Hypothalamus (tissue), 51 donors: Measurements from ENCODE around the gene ECI1.

Experiments
- DNase-seq, 51 donors: peaks; one replicate each; lab custom pipeline; 2025; lab: John Stamatoyannopoulos, UW

ECI1 gene

DNA sequence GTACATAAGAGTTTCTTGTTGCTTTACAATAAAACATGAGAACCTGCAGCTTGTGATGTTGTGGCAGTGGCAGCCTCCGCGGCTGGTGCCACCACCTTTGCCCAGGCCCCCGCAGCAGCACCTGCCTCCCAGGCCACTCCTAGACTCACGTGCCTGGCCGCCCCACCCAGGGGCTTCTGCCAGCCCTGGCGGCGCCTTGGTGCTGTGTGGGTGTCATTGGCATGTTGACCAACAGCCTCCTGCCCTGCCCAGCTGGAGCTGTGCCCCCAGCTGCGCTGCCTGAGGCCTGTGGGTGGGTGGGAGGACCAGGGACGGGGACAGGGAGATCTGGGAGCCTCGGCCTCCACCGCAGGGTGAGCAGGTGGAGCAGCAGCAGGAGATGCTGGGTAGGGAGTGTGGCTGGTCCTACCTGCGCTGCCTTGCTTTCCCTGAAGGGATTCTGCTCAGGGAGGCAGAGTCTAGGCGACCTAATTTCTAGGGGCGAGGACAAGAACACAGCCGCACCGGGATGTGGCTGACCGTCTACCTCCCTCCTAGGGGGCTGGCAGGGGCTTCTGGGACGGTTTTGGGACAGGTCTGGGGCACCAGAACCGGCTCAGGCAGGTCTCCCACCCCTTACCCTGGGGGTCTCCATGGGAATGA lies 15.6 kb downstream of the ECI1 start:
- DNase-seq, result no peak

DNA sequence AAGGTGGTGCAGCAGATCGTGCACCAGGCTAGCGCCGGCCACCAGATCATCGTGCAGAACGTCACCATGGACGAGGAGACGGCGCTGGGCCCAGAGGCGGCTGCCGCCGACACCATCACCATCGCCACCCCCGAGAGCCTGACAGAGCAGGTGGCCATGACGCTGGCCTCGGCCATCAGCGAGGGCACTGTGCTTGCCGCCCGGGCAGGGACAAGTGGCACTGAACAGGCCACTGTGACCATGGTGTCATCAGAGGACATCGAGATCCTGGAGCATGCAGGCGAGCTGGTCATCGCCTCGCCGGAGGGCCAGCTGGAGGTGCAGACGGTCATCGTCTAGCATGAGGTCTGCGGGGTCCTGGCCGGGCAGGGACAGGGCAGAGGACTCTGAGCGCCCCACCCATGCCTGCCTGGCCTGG lies 16.1 kb downstream of the ECI1 start:
- no peak for DNase-seq

DNA sequence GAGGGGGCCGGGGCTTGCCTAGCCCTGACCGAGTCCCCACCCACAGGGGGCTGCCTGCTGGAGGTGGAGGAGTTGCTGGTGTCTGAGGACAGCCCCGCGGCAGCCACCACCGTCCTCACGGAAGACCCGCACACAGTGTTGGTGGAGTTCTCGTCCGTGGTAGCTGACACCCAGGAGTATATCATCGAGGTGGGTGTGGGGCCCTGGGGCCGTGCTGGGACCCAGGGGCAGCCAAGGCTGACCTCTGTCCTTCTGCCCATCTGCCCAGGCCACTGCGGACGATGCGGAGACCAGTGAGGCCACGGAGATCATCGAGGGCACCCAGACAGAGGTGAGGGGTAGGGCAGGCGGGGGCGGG lies 16.6 kb downstream of the ECI1 start:
- DNase-seq, result no peak

DNA sequence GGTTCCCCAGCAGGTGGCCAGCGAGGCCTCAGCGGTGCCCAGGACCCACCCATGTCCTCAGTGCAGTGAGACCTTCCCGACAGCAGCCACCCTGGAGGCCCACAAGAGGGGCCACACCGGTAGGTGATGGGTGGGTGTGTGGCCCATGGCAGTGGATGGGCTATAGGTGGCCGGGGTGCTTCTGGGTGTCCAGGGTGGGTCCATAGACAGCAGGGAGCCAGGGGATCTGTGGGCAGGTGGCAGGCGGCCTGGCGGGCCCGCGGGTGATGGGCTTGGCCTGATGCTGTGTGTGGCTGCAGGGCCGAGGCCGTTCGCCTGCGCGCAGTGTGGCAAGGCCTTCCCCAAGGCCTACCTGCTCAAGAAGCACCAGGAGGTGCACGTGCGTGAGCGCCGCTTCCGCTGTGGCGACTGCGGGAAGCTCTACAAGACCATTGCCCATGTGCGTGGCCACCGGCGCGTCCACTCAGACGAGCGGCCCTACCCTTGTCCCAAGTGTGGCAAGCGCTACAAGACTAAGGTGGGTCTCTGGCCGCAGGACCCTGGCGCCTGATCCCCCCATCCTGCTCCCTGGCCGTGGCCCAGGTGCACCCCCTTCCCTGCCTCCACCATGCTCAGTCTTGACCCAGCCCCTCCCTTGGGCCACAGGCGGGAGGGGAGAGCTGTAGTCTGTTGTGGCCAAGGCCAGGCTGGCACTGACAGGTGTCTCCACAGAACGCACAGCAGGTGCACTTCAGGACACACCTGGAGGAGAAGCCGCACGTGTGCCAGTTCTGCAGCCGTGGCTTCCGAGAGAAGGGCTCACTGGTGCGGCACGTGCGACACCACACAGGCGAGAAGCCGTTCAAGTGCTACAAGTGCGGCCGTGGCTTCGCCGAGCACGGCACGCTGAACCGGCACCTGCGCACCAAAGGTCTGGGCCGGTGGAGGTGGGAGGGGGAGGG lies 17.2 kb downstream of the ECI1 start:
- DNase-seq, result no peak

GRCh38 chr16:2233046-2233775 lies 18.2 kb downstream of the ECI1 start:
- no peak for DNase-seq

- DNase-seq, result no peak
Observed at GRCh38 chr16:2232094-2232990, 19.0 kb downstream of the ECI1 start.

DNA sequence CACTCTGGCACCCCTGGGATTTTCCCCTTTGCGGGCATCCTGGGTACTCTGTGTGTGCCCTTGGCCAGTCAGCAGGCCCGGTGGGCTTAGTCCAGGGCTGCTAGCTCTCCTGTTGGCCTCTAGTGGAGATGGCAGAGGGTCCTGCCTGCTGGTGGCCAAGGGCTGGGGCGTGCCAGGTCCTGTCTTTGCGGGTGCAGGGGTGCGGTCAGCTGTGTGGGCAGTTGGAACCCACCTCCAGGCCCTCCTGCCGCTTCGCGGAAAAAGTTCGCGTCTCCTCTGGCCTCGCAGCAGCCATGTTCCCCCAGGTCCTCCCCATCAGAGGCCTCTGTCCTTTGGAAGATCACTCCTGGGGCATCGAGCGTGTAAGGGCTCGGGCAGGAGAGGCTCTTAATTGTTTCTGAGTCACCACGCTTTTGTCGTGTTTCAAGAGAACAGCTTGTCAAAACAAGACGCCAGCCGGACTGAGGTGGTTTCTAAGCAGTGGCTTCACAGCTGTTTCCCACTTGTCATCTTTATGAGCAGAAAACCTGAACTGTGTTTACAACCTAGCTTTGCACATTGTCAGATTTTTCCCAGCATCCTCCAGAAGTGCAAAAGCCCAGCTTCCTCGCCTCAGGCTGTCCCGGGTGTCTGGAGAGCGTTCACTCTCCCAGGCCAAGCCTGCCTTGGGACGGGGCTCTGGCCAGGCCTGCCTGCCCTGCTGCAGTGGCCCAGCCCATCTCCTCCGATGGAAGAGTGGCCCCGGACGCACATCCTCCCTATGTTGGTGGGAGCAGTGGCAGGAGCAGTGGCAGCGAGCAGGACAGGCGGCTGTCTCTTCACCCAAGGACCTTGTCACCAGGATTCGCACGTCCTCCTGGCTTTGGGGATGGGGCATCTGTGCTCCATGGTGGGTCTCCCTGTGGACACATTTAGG lies 20.1 kb downstream of the ECI1 start:
- DNase-seq, result no peak

DNA sequence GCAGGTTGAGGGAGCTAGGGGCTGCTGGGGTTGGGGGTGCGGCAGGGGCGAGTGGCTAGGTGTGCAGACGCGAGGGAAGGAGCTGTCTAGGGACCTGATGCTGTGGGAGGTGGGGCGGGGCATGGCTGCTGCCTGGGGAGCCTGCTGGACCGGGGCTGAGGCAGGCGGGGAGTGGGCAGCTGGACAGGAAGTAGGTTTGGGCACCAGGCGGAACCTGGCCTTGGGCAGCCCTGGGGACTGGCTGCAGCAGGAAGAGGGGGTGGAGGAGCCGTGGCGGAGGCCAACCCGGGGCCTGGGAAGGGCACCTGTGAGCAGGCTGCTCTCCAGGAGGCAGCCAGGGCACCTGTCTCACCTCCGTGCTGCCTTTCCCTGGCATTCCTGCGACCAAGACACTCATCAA lies 21.0 kb downstream of the ECI1 start:
- DNase-seq, result no peak

DNA sequence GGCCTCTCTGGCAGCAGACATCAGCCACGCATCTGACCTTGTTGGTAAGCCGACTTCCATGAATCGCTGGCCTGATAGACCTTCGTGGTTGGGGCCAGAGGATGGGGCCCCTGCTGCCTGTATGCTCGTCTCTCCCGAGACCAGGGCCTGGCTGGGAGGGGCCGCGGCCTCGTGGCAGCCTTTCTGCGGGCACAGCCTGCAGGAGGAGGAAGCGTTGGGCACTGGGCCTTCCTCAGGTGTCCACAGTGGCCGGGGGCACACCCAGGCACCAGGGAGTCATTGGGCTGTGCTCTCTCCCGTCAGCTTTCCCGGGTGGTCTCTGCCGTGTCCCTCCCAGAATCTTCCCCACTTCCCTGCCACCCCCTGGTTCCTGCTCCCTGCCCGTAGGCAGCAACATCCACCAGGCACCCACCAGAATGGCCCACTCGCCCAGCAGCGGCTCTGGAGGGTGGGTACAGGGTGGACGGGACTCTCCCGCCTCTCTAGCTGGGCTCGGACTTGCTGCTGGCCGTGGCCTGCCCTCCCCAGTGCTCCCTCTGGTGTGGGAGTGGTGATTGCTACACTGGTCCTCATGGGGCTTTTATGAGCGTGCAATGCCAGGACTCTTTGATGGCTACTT lies 21.6 kb downstream of the ECI1 start:
- no peak for DNase-seq

DNA sequence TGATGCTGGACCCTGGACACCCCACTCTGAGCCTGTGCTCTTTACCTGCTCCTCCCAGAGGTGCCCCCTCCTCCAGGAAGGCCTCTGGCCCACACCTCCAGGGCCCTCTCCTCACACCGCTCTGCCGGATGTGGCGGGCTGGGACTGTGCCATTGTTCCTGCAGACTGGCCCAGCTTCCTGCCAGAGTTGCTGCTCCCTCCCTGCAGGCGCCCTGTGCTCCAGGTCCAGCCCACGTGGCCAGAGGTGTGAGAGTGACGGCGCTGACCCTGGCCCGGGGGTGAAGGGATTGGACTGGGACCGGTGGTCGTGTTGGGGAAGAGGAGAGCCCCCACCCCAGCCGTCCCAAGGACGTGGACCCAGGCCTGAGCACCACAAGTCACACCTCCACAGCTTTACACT lies 22.3 kb downstream of the ECI1 start:
- DNase-seq, result no peak

GRCh38 chr16:2228161-2228824 lies 23.1 kb downstream of the ECI1 start:
- no peak for DNase-seq

GRCh38 chr16:2226918-2227317 lies 24.5 kb downstream of the ECI1 start:
- no peak for DNase-seq

- no peak for DNase-seq
Observed at GRCh38 chr16:2226245-2226793, 25.1 kb downstream of the ECI1 start.

GRCh38 chr16:2223942-2224486 lies 27.4 kb downstream of the ECI1 start:
- DNase-seq, result peak in 7 of 51 donors; percentile 20 to 52 (median 43)

DNA sequence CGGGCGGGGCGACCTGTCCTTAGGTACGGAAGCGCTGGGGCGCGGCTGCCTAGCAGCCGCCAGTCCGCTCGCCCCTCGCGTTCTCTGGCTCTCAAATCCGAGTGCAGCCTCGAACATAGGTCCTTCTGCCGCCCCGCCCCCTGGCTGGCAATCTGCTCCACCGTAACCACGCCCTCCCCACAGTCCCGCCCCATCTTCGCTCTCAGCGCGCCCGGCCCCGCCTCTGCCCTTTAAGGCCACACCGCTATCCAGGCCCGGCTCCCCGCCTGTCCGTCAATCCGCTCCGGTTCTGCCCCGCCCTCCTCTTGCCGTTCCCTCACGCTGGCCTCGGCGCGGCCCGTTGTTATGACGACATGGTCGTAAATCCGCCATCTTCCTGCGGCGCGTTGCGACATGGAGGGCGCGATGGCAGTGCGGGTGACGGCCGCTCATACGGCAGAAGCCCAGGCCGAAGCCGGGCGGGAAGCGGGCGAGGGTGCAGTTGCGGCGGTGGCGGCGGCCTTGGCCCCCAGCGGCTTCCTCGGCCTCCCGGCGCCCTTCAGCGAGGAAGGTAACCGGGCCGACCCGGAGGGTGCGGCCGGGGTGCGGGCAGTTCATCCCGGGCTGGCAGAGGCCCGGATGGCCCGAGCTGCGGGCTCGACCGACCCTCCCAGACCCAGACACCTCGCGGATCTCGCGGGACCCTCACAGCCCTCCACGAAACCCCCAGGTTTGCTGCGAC lies 28.0 kb downstream of the ECI1 start, which contains the start of gene E4F1:
Gene E4F1 (plus strand): TSS at position 371 of the 721 bp plus-strand sequence. CDS start 23 bp downstream, at position 394.
- peak; percentile 65 to 100 (median 98) for DNase-seq

DNA sequence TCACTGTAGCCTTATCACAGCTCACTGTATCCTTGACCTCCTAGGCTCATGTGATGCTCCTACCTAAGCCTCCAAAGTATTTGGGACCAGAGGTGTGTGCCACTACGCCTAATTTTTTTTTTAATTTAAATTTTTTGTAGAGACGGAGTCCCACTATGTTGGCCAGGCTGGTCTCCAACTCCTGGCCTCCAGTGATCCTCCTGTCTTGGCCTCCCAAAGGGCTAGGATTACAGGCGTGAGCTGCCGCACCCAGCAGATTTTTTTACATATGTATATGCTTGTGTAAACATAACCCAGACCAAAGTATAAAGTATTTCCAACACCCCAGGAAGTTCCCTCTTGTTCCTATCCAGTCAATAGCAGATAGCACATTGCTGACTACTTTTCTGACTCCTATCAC lies 35.1 kb downstream of the ECI1 start:
- no peak for DNase-seq

- DNase-seq, result no peak
Observed at GRCh38 chr16:2214719-2214968, 36.7 kb downstream of the ECI1 start, which contains the start of gene PGP. PGP (minus strand) TSS chr16:2214840; CDS start chr16:2214777, 63 bp downstream.
